ENCODE measurements around the gene PIWIL1. TPM values are rescaled to one million over a fixed set of nuclear protein-coding genes. Genes with fewer than 3 reads are reported as not detected.

PIWIL1 gene
- total and polyA plus RNA-seq, 2 experiments from 2014 or later, result not detected

DNA sequence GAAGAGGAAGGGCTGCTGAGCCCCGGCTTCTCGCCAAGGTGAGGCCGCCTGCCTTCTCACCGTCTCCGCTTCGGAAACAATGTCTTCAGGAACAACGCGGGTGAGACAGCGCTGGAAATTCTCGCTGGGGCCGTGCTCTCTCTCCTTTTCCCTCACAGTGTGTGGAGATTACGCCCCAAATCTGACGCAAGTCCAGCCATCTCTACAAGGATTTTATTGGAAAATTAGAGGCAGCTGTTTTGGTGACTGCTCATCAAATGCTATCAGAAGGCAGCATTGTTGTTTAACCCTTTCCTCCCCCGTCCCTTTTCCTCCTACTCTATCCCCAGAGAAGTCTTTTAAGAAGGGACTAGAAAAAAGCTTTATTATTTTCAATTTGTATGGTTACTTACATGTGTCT lies 53.5 kb downstream of the PIWIL1 start:
- Histone ChIP-seq H3F3A (ENCODE audit: insufficient read depth) (no peaks in the 10 kb centered on the region), H3K9me2 (ENCODE audit: insufficient read depth) (no peaks in the 10 kb centered on the region), H2AFZ (no peak overlapping the region), H3K27ac (no peak overlapping the region), H3K79me2 (ENCODE audit: insufficient read depth) (no peaks in the 10 kb centered on the region), H3K27me3 (replicated peaks; ENCODE audit: insufficient read depth) (no peaks in the 10 kb centered on the region), H3K36me3 (ENCODE audit: low read depth) (no peaks in the 10 kb centered on the region), H3K4me1 (ENCODE audit: insufficient read depth) (no peaks in the 10 kb centered on the region), H3K9me3 (ENCODE audit: low read depth) (no peaks in the 10 kb centered on the region), H3K4me3 (no peak overlapping the region), H3K4me2 (ENCODE audit: unreplicated experiment) (no peak overlapping the region), H4K20me1 (ENCODE audit: insufficient read depth) (no peaks in the 10 kb centered on the region), H3K9ac (no peak overlapping the region)
- 7 to 8% methylated on average over 10 to 14 of the region's 14 CpGs for WGBS, 2 experiments (ENCODE audit: low coverage in 1 of 2, low lambda C conversion rate in 2 of 2, missing lambda C conversion rate in 2 of 2)
- TF ChIP-seq EZH2 (IDR thresholded peaks at IDR 0.05; ENCODE audit: insufficient read depth, poor library complexity, severe bottlenecking) (no peak), EZH2phosphoT487 (IDR thresholded peaks at IDR 0.05; ENCODE audit: insufficient read depth, low read depth) (no peak)
- DNase-seq, result no peak
- in situ Hi-C loops (cut with MboI), result no loop called here

- no peak overlapping the region for H3K4me3 ChIP-seq
- in situ Hi-C loops (cut with MboI), result no loop called here
- H3K9ac ChIP-seq, result no peak overlapping the region
- no peak overlapping the region for H3K4me2 ChIP-seq (ENCODE audit: unreplicated experiment)
- no peaks in the 10 kb centered on the region for H3K36me3 ChIP-seq (ENCODE audit: low read depth)
- no peaks in the 10 kb centered on the region for H3K9me3 ChIP-seq (ENCODE audit: low read depth)
- H3K9me2 ChIP-seq (ENCODE audit: insufficient read depth), result no peaks in the 10 kb centered on the region
- no peaks in the 10 kb centered on the region for H3K4me1 ChIP-seq (ENCODE audit: insufficient read depth)
- H2AFZ ChIP-seq, result no peak overlapping the region
- no peak for DNase-seq
- TF ChIP-seq EZH2phosphoT487 (IDR thresholded peaks at IDR 0.05; ENCODE audit: insufficient read depth, low read depth), result no peak
- no peak for TF ChIP-seq EZH2 (IDR thresholded peaks at IDR 0.05; ENCODE audit: insufficient read depth, poor library complexity, severe bottlenecking)
- WGBS, 2 experiments (ENCODE audit: low coverage in 1 of 2, low lambda C conversion rate in 2 of 2, missing lambda C conversion rate in 2 of 2), result 28 to 36% methylated on average over 4 of the region's 4 CpGs
- H3K79me2 ChIP-seq (ENCODE audit: insufficient read depth), result no peaks in the 10 kb centered on the region
- no peaks in the 10 kb centered on the region for H3F3A ChIP-seq (ENCODE audit: insufficient read depth)
- no peaks in the 10 kb centered on the region for H3K27me3 ChIP-seq (replicated peaks; ENCODE audit: insufficient read depth)
- H4K20me1 ChIP-seq (ENCODE audit: insufficient read depth), result no peaks in the 10 kb centered on the region
- H3K27ac ChIP-seq, result no peak overlapping the region
These were observed 57.2 kb downstream of the PIWIL1 start for GRCh38 chr12:130394906-130395305.

DNA sequence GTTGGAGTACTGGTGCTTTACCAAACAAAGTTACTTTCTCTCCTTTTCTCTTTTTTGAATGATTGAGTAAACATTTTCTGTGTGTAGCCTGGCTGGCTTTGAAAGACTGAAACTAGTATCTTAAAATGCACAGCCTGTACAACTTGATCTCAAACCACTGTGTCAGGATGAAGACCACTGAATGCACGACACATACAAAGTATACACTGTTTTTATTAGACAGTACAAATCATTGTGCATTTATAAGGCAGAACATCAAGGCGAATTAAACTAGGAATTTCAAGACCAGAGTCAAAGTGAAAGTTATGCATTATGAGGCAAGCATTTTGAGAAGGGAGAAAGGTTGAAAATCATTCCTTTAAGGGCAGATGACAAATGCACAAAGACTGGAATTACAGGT lies 59.0 kb downstream of the PIWIL1 start:
- no peaks in the 10 kb centered on the region for H3K9me3 ChIP-seq (ENCODE audit: low read depth)
- H3K27ac ChIP-seq, result no peak overlapping the region
- TF ChIP-seq EZH2phosphoT487 (IDR thresholded peaks at IDR 0.05; ENCODE audit: insufficient read depth, low read depth), result no peak
- no peak for TF ChIP-seq EZH2 (IDR thresholded peaks at IDR 0.05; ENCODE audit: insufficient read depth, poor library complexity, severe bottlenecking)
- H3K27me3 ChIP-seq (replicated peaks; ENCODE audit: insufficient read depth), result no peaks in the 10 kb centered on the region
- 11 to 24% methylated on average over 2 of the region's 2 CpGs for WGBS, 2 experiments (ENCODE audit: low coverage in 1 of 2, low lambda C conversion rate in 2 of 2, missing lambda C conversion rate in 2 of 2)
- no peak overlapping the region for H3K4me3 ChIP-seq
- H3K79me2 ChIP-seq (ENCODE audit: insufficient read depth), result no peaks in the 10 kb centered on the region
- in situ Hi-C loops (cut with MboI), result no loop called here
- no peak for DNase-seq
- no peaks in the 10 kb centered on the region for H3K9me2 ChIP-seq (ENCODE audit: insufficient read depth)
- H2AFZ ChIP-seq, result no peak overlapping the region
- no peaks in the 10 kb centered on the region for H4K20me1 ChIP-seq (ENCODE audit: insufficient read depth)
- H3K4me1 ChIP-seq (ENCODE audit: insufficient read depth), result no peaks in the 10 kb centered on the region
- no peaks in the 10 kb centered on the region for H3F3A ChIP-seq (ENCODE audit: insufficient read depth)
- no peak overlapping the region for H3K4me2 ChIP-seq (ENCODE audit: unreplicated experiment)
- no peaks in the 10 kb centered on the region for H3K36me3 ChIP-seq (ENCODE audit: low read depth)
- H3K9ac ChIP-seq, result no peak overlapping the region

DNA sequence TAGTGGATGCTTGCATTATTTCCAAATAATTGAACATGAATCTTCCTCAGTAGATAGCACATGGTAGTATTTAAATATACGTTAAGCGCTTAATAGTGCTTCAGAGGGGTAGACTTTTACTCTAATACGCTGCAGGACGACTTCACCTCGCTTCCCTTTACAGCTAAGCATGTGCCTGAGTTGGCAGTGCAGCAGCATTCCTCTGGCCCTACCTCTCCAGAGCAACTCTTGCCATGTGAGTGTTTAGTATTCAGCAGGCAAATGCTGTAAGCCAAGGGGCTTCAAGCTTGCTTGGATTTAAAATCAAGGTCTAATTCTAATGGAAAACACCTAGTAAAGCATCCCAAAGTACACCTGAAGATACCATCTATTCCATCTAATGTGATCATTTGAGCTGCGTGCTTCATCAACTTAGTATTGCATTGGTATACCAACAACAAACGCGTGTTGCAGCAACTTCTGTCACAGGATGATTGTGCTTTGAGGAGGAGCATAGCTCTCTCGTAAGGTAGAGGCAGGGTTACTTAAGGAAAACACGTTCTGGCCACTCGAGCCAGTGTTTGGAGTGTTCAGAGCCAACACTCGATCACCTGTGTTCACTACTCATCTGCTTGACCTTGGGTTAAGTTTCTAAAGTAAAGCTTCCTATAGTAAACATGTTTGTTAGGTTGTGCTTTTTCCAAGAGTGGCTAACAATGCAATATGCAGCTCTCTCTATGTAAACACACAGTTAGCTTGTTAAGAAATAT lies 60.6 kb downstream of the PIWIL1 start:
- Histone ChIP-seq H2AFZ (no peak overlapping the region), H3K4me1 (ENCODE audit: insufficient read depth) (no peaks in the 10 kb centered on the region), H4K20me1 (ENCODE audit: insufficient read depth) (no peaks in the 10 kb centered on the region), H3K27ac (no peak overlapping the region), H3K36me3 (ENCODE audit: low read depth) (no peaks in the 10 kb centered on the region), H3K27me3 (replicated peaks; ENCODE audit: insufficient read depth) (no peaks in the 10 kb centered on the region), H3F3A (ENCODE audit: insufficient read depth) (no peaks in the 10 kb centered on the region), H3K9ac (no peak overlapping the region), H3K9me2 (ENCODE audit: insufficient read depth) (no peaks in the 10 kb centered on the region), H3K4me2 (ENCODE audit: unreplicated experiment) (no peak overlapping the region), H3K79me2 (ENCODE audit: insufficient read depth) (no peaks in the 10 kb centered on the region), H3K4me3 (no peak overlapping the region), H3K9me3 (ENCODE audit: low read depth) (no peaks in the 10 kb centered on the region)
- 17 to 18% methylated on average over 12 of the region's 12 CpGs for WGBS, 2 experiments (ENCODE audit: low coverage in 1 of 2, low lambda C conversion rate in 2 of 2, missing lambda C conversion rate in 2 of 2)
- DNase-seq, result no peak
- in situ Hi-C loops (cut with MboI), result no loop called here
- TF ChIP-seq EZH2 (IDR thresholded peaks at IDR 0.05; ENCODE audit: insufficient read depth, poor library complexity, severe bottlenecking), result no peak
- no peak for TF ChIP-seq EZH2phosphoT487 (IDR thresholded peaks at IDR 0.05; ENCODE audit: insufficient read depth, low read depth)

Measured in GM23248 (cell line).